Activated CD4-positive, alpha-beta T cell treated with anti-CD3 and anti-CD28 coated beads for 24 hours (primary cell): ENCODE data around the gene PLCE1.

ENCODE experiments used
- DNase-seq, 2 donors: peaks; one replicate each; pipeline ENCODE4 v3.0.0-alpha.2; 2020; ENCODE audit warnings: low read depth in 2 of 2

Gene PLCE1

DNA sequence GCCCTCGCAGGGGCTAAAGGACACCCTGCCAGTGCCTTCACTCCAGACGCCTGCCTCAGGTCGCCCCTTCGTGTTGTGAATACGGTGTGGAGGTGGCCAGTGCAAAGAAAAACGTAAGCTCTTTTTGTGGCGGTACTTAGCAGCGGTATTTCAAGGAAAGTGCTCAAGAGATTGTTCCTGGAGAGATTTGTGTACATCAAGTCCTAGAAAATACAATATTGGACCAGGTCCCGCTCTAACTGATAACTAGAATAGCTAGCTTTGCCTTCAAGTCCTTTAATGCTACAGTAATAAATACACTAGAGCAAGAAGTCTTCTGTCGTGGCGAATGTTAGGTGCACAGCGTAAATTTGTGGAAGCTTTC lies 689 bp downstream of the PLCE1 start:
- no peak for DNase-seq

DNA sequence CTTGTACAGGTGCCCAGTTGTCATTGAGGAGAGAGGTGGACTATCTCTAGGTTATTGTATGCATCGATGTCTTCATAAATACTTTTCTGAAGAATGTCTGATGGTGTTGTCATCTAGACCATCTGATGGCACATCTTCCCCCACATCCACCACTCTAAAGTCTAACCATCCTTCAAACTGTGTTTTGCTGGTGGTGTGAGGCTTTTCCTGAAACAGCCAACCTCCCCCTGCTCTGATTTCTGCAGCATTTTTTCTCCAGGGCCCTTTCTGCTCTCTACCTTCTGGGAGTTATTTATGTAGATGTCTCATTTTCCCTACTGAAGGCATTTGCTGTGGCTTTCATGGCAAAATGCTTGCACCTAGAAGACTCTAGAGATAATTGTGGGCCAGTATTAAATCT lies 1.5 kb downstream of the PLCE1 start:
- no peak for DNase-seq

DNA sequence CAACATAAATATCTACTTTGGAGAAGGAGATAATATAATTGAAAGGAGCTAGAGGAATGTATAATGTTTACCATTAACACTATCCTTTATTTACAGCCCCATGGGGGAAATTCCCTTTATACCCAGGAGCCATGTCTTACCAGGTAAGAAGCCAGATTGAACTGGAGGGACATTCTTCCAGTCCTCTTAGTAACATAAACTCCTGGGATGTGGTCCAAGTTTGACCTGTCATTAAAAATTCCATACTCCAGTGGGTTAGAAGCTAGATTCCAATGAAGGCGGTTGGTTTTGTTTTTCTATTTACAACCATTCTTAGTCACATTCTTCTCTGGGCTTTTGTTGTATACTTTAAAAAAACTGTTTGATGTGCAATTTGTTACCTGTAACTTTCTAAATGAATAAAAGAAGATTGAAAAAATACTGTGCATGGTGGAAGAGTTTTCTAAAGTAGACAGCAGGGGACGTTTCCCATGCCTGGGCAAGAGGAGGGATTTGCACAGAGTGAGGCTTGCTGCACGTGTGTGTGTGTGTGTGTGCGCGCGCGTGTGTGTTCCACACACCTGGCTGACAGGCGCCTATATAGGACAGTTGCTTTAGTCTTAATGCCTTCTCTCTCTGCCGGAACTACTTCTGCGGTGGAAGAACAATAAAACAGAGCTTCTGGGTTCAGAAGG lies 2.0 kb downstream of the PLCE1 start:
- no peak for DNase-seq

DNA sequence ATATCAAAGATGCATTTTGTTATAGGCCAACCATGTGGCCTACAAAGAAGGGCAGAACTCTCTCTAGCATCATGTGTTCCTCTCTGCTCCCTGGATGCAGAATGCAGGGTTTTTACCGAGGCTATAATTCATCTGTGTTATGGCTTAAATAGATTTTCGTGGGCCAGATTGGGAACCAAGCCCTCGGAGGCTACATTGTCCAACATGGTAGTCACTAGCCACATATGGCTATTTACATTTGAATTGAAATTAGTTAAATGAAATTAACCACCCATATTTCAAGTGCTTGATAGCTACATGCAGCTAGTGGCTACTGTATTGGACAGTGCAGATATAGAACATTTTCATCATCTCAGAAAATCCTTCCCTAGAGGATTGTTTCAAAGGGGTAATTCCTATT lies 2.8 kb downstream of the PLCE1 start:
- no peak for DNase-seq

DNA sequence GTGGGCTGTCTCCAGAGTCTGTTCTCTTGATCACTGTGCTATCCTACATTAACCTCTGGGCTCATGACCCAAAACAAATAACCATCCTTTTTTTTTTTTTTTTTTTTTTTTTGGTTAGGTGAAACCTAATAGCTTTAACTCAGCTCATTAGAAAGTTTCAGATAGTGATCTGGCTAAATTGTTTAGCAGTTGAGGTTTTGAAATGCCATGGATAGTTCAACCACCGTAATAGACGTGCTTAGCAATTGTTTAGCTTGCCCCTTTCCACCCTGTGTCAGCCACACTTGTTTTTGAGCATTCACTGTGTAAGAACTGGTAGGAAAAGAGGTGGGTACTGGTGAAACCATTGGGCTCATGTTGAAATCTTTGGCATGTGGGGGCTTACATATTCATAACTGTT lies 3.8 kb downstream of the PLCE1 start:
- no peak for DNase-seq

DNA sequence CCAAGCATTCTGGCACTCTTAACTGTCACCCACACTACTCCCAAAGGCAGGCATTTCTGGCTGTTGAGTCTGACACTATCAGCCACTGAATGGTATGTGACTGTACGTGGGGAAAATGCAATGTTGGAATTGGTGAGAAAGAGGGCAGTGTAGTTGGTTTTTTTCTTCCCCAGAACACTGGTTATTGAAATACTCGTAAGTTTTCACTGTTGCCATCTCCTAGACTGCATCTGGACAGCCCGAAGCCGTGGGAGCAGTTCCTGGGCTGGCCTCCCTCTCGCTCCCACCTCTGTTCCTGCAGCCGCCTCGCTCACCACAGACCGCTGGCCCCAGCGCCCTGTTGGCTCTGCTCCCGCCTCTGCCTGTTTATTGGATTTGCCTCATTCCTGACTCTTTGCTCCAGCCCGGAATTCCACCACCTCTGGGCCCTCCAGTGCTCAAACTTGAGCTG lies 5.7 kb downstream of the PLCE1 start:
- DNase-seq: no peak

DNA sequence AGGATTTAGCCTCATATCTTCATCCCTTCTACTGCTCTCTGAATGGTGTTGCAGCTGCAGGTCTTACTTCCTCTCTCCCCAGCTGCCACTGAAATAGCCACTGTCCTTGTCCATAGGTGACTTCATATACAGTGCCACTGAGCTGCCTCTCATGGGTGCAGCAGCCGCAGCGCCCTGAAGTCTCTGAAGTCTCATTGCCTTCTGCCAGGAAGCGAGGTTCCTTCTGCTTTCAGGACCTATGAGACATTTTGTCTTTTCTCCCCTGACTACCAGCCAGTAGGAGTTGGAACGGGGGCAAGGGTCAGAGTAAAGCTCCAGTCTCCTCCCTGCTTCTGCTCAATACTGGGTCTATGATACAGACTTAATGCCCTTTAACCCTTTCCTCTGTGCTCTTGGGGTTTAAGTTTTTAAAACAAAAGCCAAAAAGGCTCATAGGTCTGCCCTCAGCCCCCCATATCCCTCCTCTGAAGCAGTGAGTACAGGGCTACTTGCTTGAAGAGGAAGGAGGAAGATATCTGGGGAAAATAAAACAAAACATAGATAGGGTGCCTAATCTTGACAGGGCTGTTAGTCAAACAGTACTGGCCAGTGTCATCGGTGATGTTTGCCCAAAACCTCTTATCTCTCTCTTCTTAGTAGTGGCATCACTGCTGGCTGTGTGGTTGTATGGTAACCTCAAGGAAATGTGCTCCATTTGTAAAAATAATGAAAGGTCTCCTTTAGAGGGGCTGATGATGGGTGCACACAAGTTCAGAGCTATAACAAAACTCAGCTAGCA lies 7.1 kb downstream of the PLCE1 start:
- DNase-seq: no peak

DNA sequence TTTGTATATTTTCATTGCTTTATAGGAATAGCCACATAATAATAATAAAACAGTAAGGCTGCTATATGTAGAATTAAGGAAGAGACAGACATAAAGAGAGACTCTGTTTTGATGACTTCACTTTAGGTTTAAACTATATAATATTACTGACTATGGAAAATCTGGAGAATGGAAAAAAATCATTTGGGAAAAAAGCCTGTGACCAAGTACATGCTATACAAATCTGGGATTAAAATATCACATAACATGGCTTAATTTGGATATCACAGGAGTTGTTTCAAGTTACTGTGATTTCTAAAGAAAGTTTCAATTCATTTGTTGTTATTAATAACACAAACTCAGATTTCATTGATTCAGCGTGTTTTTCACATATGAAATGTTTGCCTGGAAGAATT lies 7.7 kb downstream of the PLCE1 start:
- no peak for DNase-seq

DNA sequence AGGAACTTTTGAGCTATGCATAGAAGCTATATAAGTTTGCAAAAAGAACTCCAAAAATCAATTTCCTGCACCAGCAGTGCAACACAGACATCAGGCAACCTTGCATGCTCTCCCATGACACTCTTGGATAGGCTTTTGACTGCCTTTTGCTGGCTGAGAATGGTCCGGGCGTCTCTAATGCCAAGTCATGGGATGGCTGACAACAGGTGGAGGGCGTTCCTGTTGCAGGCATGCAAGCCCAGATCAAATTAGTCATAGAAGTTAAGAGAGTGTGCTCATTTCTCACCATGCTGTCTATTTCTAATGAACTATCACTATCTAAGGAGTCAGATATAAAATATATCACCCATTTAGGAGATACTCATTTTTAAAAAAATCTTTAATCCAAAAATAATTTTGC lies 8.4 kb downstream of the PLCE1 start:
- no peak for DNase-seq

DNA sequence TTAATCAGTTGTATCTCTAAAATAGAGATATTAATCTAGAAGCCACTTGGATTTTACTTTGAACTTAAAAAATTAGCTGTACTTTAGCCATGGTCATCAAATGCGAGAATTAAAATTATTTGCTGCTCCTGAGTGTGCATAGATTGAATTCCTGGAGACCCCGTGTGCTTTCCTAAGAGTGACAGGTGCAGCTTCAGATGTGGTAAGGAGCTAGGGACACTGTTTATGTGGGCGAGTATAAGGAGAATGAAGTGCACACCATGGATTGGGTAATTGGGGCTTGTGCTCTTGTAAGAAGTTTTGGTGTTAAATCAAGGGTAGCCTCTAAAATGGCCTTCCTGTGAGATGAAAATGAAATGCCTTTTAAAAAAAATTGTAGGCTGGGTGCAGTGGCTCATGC lies 9.8 kb downstream of the PLCE1 start:
- DNase-seq: no peak

DNA sequence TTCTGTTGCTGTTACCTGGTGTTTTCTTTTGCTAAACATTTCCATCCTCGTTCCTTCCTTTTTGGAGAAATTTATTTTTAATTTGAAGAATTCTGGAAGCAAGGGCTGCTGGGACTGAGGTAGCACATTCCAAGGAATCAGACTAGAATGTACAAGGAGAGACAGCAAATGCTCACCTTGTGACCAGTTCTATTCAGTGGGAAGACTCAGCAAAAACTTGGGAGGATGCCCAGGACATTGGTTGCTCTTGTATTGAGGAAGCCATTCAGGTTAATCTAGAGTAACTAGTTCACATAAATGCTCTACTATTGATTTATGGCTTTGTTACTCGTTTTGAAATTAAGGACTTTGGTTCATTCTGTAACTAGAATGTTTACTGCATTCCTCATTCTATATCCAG lies 11.3 kb downstream of the PLCE1 start:
- DNase-seq: no peak

DNA sequence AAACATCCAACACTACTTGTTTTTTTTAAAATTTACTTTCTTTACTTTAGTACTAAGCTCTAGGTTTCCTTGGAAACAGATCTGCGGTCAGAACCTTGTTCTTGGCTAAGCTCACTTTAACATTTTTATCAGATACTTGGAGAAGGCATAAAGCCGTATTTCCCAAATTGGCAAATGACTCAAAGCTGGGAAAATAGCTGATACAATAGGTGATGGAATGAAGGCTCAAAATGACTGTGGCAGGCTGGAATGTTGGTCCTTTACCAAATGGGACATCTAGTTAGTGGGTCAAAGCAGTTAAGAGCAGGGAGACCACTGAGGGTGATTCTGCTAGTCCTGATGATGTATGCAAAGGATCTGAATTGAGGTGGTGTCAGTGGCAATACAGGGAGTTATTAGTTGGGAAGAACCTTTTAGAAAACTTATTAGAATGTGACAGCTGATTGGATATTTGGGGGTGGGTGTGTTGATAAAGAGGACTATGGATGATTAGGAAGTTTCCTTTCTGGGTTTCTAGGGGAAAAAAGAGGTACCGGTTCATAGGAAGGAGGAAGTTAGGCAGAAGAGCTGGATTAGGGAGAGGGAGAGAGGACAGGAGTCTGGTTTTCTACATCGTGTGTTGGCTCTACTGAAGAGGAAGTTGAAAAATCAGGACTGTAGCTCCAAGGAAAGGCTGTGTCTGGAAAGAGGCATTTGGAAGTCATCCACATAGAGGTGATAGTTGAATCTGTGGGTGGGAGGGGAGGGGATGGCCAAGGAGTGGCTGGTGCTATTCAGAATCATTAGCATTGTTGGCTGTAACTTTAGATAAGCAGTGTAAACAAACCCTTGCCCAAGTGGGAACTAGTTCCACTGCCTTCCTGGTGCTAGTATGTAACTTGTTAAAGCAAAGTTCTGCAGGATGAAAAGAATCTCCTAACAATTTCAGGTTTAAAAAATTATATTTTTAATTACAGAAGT lies 13.1 kb downstream of the PLCE1 start:
- DNase-seq: no peak

DNA sequence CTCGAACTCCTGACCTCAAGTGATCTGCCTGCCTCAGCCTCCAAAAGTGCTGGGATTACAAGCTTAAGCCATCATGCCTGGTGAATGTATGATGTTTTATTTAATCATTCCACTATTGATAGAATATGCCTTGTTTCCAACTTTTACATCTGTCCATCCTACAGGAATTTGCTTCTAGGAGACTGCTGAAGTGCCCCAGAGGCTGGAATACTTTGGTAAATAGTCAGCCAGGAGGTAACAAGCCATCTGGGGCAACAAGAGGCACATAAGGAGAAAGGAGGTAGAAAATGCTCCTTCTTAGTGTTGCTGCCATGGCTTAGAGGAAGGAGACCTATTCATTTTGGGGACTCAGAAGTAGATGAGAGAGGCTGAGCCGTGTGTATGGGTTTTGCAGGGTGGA lies 14.8 kb downstream of the PLCE1 start:
- no peak for DNase-seq

DNA sequence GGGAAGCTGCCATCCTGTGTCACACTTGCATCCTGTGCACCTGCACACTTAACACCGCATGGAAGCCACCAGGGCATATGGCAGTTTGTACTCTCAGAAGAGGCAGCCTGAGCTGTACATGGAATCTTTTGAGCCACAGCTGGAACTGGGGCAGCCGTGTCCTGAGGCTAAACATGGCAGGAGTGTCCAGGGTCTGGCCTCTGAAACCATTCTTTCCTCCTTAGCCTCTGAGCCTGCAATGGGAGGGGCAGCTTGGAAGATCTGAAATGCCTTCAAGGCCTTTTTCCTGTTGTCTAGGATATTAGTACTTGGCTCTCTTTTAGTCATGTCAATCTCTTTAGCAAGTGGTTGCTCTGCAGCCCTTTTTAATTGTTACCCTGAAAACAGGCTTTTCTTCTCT lies 16.4 kb downstream of the PLCE1 start:
- DNase-seq: no peak

DNA sequence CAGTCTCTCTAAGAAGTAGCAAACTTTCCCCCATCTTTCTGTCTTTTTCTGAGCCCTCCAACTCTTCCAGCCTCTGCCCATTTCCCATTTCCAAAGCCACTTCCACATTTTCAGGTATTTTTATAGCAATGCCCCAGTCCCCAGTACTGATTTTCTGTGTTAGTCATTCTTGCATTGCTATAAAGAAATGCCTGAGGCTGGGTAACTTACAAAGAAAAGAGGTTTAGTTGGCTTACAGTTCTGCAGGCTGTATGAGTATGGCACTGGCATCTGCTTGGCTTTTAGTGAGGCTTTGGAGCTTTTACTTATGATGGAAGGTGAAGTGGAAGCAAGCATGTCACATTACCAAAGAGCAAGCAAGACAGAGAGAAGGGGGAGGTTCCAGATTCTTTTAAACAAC lies 17.2 kb downstream of the PLCE1 start:
- DNase-seq: no peak

DNA sequence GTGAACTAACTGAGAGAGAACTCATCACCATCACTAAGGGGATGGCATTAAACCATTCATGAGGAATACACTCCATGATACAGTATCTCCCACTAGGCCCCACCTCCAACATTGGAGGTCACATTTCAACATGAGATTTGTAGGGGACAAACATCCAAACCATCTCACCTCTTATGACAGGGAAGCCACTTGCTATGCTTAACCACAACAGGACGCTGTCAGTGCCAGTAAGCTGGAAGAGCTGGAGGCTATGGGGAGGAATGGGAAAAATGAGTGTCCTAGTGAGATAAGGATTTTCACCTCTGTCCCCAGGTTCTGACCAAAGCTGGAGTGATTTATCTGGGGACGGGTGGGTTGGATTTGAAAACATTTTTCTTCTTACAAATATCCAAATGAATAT lies 17.6 kb downstream of the PLCE1 start:
- DNase-seq: no peak

DNA sequence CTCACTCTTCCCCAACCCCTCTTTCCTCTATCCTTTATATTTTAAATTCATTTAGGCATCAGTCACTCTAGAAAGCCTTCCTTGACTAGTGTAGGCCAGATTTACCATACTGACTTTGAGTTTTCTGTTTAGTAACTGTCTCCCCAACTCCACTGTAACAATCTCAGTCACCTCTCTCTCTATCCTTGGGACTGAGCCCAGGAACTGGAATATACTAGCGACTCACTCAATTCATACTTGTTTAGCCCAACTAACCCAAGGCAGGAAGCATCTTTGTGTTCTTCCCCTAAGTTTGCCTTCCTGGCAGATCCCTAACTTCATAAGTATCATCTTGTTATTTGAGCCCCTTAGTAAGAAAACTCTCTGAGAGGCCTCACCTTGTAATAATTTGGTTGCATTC lies 19.1 kb downstream of the PLCE1 start:
- DNase-seq: no peak

DNA sequence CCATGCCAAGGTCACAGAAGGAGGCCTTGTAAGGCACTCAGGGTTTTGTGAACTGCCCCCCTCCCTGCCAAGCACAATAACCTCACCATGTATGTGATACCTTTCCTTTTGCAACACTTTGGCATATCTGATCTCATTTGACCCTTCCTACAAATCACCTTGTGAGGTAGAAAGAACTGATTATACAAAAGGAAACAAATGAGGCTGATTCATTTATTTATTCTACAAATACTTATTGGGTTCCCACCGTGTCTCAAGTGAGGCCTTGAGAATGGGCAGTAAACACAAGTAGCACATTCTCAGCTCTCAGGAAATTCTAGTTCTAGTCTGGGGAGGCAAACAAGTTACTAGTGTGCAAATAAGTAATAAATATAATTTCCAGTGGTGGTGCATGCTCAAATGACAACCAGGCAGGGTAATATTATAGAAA lies 19.6 kb downstream of the PLCE1 start:
- DNase-seq: no peak

DNA sequence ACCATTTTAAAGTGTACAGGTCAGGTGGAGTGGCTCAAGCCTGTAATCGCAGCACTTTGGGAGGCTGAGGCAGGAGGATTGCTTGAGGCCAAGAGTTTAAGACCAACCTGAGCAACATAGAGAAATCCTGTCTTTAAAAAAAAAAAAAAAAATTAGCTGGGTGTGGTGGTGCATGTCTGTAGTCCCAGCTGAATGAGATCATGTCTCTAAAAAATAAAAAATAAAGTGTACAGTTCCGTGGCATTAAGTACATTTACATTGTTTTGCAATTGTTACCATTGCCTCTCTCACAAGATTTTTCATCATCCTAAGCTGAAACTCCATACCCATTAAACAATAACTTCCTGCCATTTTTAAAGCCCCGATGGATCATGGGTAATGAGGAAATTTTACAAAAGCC lies 20.6 kb downstream of the PLCE1 start:
- DNase-seq: no peak

DNA sequence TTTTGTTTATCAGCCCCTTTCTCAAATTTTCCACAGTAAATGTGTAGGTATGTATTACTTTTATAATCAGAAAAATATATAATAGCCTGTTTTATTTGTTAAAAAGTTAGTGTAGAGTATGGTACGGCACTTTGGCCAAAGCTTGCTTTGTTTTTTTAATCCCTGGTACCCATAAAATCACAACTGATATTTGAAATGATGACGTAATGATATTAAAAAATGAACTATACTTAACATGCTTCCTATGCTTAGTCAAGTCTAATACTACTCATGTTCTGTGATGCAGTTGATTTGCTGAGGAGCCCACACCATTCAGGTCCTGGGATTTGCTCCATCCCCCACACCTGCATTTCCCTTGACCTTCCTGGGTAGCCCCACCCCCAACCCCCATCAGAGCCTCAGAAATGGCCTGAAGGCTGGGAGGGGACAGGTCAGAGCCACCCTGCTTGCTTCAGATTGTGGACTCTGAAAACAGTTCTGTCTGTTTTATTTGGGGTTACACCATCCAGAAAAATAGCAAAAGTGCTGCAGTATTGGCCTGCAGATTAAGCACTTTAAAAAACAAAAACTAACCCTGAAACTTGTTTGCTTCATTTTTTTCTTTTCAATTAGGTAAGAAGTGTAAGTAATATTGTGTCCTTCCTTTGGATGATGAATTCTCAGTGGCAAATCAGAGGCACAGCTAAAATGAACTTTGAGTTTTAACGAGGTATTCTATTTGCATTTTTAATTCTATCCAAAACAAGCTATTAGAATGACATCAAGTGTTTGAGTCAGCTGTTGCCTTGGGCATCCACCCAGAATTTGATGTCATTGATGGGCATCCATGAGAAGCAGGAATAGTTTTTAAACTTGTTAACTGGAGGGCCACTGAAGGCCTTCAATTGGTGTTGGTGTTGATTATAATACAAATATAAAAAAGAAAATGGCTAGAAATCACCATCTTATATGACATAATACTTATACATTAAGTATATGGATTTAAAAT lies 23.3 kb downstream of the PLCE1 start:
- no peak for DNase-seq

DNA sequence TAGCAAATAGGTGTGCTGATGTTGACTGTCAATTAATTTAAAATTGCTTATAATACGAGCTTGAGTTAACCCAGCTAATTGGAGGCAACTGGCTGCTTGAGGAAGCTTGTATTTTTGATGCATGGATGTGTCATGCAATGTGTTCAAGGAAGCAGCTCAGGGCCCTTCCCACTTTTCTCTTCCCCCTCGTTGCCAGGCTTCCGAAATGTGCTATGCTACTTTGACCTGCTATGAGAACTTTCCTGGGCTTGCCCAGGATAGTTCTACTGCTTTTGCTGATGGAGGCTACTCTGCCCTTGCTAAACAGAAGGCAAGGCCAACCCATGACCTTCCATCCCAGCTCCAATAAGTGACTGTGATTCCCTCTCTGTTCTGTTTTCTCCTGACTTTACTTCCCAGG lies 24.4 kb downstream of the PLCE1 start:
- DNase-seq: no peak
